ENCODE measurements around the gene TFDP2. TPM values are rescaled to one million over a fixed set of nuclear protein-coding genes. Genes with fewer than 3 reads are reported as not detected.
"Not testable (repeated sequence)": the region's sequence is repeated elsewhere in the genome, so short reads cannot be mapped to it uniquely, and the experiment has no call there.

The TFDP2 gene
- total RNA-seq, 1 experiment from 2014 or later, result 137 TPM

DNA sequence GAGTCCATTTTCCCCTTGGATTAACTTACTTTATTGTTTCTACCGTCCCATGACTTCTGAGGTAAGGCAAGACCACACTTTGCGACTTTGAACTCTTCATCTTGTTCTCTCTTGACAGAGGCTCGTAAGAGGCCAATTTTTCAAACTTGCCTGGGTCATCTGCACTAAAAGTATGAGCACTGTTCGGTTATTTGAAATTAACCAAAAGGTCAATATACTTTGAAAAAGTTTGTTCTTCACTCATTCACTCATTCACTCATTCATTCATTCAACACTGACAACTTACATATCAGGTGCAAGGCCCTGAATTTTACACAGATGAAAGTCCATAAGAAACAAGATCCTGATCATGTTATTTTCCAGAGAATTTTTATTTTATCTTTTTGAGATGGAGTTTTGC lies 215.0 kb downstream of the TFDP2 start:
- Histone ChIP-seq H3K4me1 (peaks cover 7% of the 10 kb centered on the region; the same call in 1 of the 2 replicates), H3K4me3 (no peak overlapping the region), H3K36me3 (no peaks in the 10 kb centered on the region), H3K27me3 (no peaks in the 10 kb centered on the region), H3K9me3 (replicated peaks) (no peaks in the 10 kb centered on the region), H3K27ac (peak overlapping the region; percentile 3; the same call in 1 of the 2 replicates)
- DNase-seq, result no peak

DNA sequence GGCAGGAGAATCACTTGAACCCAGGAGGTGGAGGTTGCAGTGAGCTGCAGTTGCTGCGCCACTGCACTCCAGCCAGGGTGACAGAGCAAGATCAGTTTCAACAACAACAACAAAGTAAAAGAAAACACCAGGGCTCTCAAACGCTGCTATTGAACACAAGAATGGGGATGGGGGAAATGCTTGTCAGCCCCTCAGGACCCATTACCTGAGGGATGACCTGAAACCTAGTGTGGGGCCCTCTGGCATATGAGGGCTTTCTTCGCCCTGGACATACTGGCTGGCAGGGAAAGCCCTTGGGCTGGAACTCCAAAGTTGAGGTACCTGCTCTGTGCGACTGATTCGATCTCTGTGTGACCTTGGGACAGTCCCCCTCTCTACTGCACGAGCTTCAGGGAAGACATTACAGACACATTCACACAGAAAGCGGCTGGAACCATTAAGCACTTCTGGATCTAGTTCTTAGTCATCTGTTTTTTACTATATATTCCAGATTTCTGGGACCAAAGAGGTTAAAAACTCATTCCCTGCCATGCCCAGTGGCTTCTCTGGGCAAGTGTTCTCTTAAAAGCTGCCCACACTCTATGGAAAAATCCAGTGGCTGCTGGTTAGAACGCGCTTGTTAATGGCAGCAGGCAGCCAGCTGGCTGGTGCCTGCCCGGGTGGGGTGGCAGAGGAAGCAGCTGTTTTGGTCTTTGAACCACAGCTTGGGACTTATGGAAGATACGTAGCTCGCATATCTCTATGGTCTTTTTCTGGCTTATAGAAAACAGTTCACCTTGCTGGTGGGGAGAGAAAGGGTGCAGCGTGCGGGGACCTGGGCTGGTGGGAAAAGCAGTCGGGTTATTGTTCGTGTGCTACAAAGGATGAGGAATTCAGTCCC lies 215.7 kb downstream of the TFDP2 start:
- Histone ChIP-seq H3K9me3 (replicated peaks) (no peaks in the 10 kb centered on the region), H3K27ac (peak overlapping the region; percentile 3; the same call in 1 of the 2 replicates)
- DNase-seq, result peak; percentile 42 to 61

DNA sequence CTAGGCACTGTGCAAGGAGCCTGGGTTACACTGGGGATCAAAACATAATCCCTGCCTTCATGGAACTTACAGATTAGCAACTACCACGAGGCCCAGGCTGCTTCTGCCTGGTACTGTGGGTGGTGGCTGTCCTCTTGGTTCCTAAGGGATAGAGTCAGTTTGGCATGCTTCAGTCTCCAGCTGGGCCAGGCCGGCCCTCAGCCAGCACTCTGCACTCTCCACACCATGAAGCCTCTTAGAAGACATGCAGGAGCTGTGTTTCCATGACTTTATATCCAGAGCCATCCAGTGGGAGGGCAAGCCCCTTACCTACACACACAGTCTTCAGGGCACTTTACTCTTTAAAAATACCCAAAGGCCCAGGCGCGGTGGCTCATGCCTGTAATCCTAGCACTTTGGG lies 218.5 kb downstream of the TFDP2 start:
- H3K4me1 ChIP-seq, result peaks cover 7% of the 10 kb centered on the region; the same call in 1 of the 2 replicates
- DNase-seq, result no peak
- no peaks in the 10 kb centered on the region for H3K27me3 ChIP-seq
- no peak overlapping the region for H3K27ac ChIP-seq
- no peaks in the 10 kb centered on the region for H3K9me3 ChIP-seq (replicated peaks)
- peaks cover 10% of the 10 kb centered on the region; the same call in 1 of the 2 replicates for H3K36me3 ChIP-seq
- no peak overlapping the region for H3K4me3 ChIP-seq

More for the DNA sequence above, 215.7 kb downstream of the TFDP2 start:
- H3K36me3 ChIP-seq, result no peaks in the 10 kb centered on the region
- H3K4me3 ChIP-seq, result no peak overlapping the region
- H3K4me1 ChIP-seq, result peaks cover 7% of the 10 kb centered on the region; the same call in 1 of the 2 replicates
- H3K27me3 ChIP-seq, result no peaks in the 10 kb centered on the region

- no peak for DNase-seq
- no peak overlapping the region for H3K27ac ChIP-seq
- no peak overlapping the region for H3K4me3 ChIP-seq
- H3K4me1 ChIP-seq, result peaks cover 7% of the 10 kb centered on the region; the same call in 1 of the 2 replicates
- peaks cover 10% of the 10 kb centered on the region; the same call in 1 of the 2 replicates for H3K36me3 ChIP-seq
- H3K27me3 ChIP-seq, result no peaks in the 10 kb centered on the region
- no peaks in the 10 kb centered on the region for H3K9me3 ChIP-seq (replicated peaks)
These were observed 219.9 kb downstream of the TFDP2 start for GRCh38 chr3:141929341-141929995.

GRCh38 chr3:141928631-141929270 lies 220.6 kb downstream of the TFDP2 start:
- Histone ChIP-seq H3K27ac (no peak overlapping the region), H3K4me3 (no peak overlapping the region), H3K4me1 (peaks cover 2% of the 10 kb centered on the region; the same call in 1 of the 2 replicates), H3K9me3 (replicated peaks) (no peaks in the 10 kb centered on the region), H3K27me3 (no peaks in the 10 kb centered on the region), H3K36me3 (peaks cover 13% of the 10 kb centered on the region)
- no peak for DNase-seq

DNA sequence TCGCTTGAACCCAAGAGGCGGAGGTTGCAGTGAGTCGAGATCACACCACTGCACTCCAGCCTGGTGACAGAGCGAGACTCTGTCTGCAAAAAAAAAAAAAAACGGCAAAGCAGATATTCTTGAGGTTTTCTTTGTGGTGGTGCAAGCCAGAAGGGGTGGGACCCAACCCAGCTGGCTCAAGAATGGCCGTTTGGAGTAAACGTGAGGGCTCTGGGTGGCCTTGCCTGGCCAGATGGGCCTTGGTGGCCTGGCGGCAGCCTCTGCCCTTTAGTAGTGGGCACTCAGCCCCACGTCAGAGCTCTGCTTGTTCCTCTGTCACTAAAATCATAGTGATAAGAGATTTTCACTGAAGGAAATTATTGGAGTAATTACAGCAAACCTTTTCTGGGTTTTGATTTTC lies 222.4 kb downstream of the TFDP2 start:
- Histone ChIP-seq H3K27me3 (no peaks in the 10 kb centered on the region), H3K4me3 (no peak overlapping the region), H3K36me3 (peaks cover 21% of the 10 kb centered on the region), H3K4me1 (no peaks in the 10 kb centered on the region), H3K27ac (no peak overlapping the region), H3K9me3 (replicated peaks) (no peaks in the 10 kb centered on the region)
- no peak for DNase-seq

- not testable (repeated sequence) for H3K27me3 ChIP-seq; H3K4me1 ChIP-seq; H3K9me3 ChIP-seq (replicated peaks); H3K27ac ChIP-seq; DNase-seq; H3K4me3 ChIP-seq
- H3K36me3 ChIP-seq, result peaks cover 21% of the 10 kb centered on the region
These were observed 223.7 kb downstream of the TFDP2 start for GRCh38 chr3:141925677-141926076.

- H3K27ac ChIP-seq, result no peak overlapping the region
- H3K4me3 ChIP-seq, result no peak overlapping the region
- no peaks in the 10 kb centered on the region for H3K4me1 ChIP-seq
- peaks cover 27% of the 10 kb centered on the region for H3K36me3 ChIP-seq
- no peak for DNase-seq
- no peaks in the 10 kb centered on the region for H3K9me3 ChIP-seq (replicated peaks)
- no peaks in the 10 kb centered on the region for H3K27me3 ChIP-seq
These were observed 228.0 kb downstream of the TFDP2 start for GRCh38 chr3:141921316-141921715.

GRCh38 chr3:141920701-141921100 lies 228.6 kb downstream of the TFDP2 start:
- Histone ChIP-seq H3K27me3 (no peaks in the 10 kb centered on the region), H3K9me3 (replicated peaks) (no peaks in the 10 kb centered on the region), H3K4me1 (no peaks in the 10 kb centered on the region), H3K4me3 (no peak overlapping the region), H3K36me3 (peaks cover 25% of the 10 kb centered on the region), H3K27ac (no peak overlapping the region)
- DNase-seq, result no peak

- Histone ChIP-seq H3K27me3 (no peaks in the 10 kb centered on the region), H3K36me3 (peaks cover 41% of the 10 kb centered on the region), H3K27ac (no peak overlapping the region), H3K4me1 (no peaks in the 10 kb centered on the region), H3K4me3 (no peak overlapping the region), H3K9me3 (replicated peaks) (no peaks in the 10 kb centered on the region)
- DNase-seq, result no peak
These were observed 233.6 kb downstream of the TFDP2 start for GRCh38 chr3:141915766-141916165.

DNA sequence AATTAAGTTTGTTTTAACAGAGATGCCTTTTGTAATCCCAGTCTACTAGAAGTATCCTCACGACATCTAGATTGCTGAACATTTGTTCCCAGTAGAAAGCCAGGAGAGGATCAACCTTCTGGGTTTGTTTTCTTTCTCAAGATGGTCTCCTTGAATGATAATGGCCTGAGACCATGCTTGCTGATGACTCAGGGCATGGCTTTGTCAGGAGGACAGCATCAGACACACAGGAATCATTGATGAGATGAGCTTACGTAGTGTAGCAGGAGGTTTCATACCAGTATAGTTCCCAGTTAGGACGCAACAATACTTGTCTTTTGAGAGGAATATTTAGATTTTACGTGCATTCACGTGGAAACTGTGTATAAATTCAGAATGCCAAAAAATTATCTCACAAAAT lies 234.3 kb downstream of the TFDP2 start:
- Histone ChIP-seq H3K27ac (no peak overlapping the region), H3K9me3 (replicated peaks) (no peaks in the 10 kb centered on the region), H3K36me3 (peaks cover 41% of the 10 kb centered on the region), H3K4me3 (no peak overlapping the region), H3K27me3 (no peaks in the 10 kb centered on the region), H3K4me1 (no peaks in the 10 kb centered on the region)
- DNase-seq, result no peak

GRCh38 chr3:141914311-141914710 lies 235.0 kb downstream of the TFDP2 start:
- Histone ChIP-seq H3K4me1 (no peaks in the 10 kb centered on the region), H3K4me3 (no peak overlapping the region), H3K36me3 (peaks cover 47% of the 10 kb centered on the region), H3K9me3 (replicated peaks) (no peaks in the 10 kb centered on the region), H3K27me3 (no peaks in the 10 kb centered on the region), H3K27ac (no peak overlapping the region)
- no peak for DNase-seq

DNA sequence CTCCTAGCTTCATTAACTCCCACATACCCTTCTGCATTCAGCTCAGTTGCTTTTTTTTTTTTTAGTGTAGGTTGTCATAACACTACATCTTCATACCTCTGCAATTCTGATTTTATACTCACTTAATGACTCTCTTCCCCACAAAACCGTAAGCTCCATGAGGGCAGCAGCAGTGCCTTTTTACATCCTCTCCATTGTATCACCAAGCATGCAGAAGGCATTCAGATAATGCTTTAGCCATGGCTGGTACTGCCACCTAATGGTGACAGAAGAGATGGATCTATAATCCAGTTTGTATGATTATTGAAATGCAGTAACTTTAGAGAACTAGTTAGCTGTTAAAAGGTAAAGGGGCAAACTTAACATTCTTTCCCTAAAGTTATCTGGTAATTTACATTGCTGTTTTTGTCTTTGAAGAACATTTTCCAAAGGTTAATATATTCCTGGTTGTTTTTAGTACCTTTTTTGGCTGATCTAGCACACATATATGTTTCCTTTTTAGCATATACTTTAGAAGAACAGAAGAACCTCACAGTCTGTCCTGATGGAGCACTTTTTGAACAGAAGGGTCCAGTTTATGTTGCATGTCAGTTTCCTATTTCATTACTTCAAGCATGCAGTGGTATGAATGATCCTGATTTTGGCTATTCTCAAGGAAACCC lies 236.1 kb downstream of the TFDP2 start:
- Histone ChIP-seq H3K27ac (no peak overlapping the region), H3K27me3 (no peaks in the 10 kb centered on the region), H3K4me1 (no peaks in the 10 kb centered on the region), H3K9me3 (replicated peaks) (no peaks in the 10 kb centered on the region), H3K36me3 (peaks cover 57% of the 10 kb centered on the region), H3K4me3 (no peak overlapping the region)
- peak; percentile 56 to 78 for DNase-seq

GRCh38 chr3:141909986-141910385 lies 239.4 kb downstream of the TFDP2 start:
- not testable (repeated sequence) for H3K4me1 ChIP-seq; DNase-seq; H3K9me3 ChIP-seq (replicated peaks); H3K27ac ChIP-seq; H3K4me3 ChIP-seq; H3K27me3 ChIP-seq
- peaks cover 67% of the 10 kb centered on the region for H3K36me3 ChIP-seq

Measured in SJCRH30 (cell line).